IMR-90 (cell line): Measurements from ENCODE around the gene DSTYK. TPM values are rescaled to one million over a fixed set of nuclear protein-coding genes. Genes with fewer than 3 reads are reported as not detected.

Source experiments
- ATAC-seq: fragments of 200-7000 bp; cut with Tn5 transposase; 2 replicates; pipeline ENCODE4 v1.9.1; 2020; ENCODE audit warnings: low read depth, mild to moderate bottlenecking, moderate library complexity
- BruUV-seq: library from RNA; stranded (reverse); fragments of 400-500 nt; replicated peaks from 2 replicates; lab custom pipeline; 2021; lab: Mats Ljungman, UMichigan
- CTCF ChIA-PET: fragments of 300-600 bp; formaldehyde crosslinking; extraction: SDS; loops from one replicate; lab custom pipeline; 2021; ENCODE audit warnings: antibody characterized with exemption; lab: Yijun Ruan, JAX
- POLR2A ChIA-PET: fragments of 300-600 bp; sonication (Branson Sonifier 250); formaldehyde crosslinking; loops from one replicate; lab custom pipeline; 2022; ENCODE audit warnings: antibody characterized with exemption; ENCODE audit not compliant: unreplicated experiment; lab: Charles Lee
- DNase-seq: peaks from one replicate; pipeline ENCODE4 v3.0.0; 2013
- H2AFZ ChIP-seq: replicated peaks from 2 replicates; pipeline ENCODE3; 2013; ENCODE audit warnings: low read length, mild to moderate bottlenecking; ENCODE audit not compliant: poor library complexity
- H2AK5ac ChIP-seq: 2 replicates; pipeline ENCODE4 v1.6.1; 2013; ENCODE audit warnings: low read depth, low read length, inconsistent platforms
- H2AK9ac ChIP-seq: replicated peaks from 2 replicates; pipeline ENCODE3; 2013; ENCODE audit warnings: mild to moderate bottlenecking, low read depth, low read length, moderate library complexity; ENCODE audit not compliant: poor library complexity
- H2BK120ac ChIP-seq: 2 replicates; pipeline ENCODE4 v1.6.1; 2013; ENCODE audit warnings: low read depth, low read length, inconsistent platforms
- H2BK15ac ChIP-seq: 3 replicates; pipeline ENCODE4 v1.6.1; 2013; ENCODE audit warnings: low read depth, low read length, inconsistent platforms
- H2BK20ac ChIP-seq: 2 replicates; pipeline ENCODE4 v1.6.1; 2013; ENCODE audit warnings: low read depth, mild to moderate bottlenecking, inconsistent platforms, low read length, moderate library complexity
- H2BK5ac ChIP-seq: 2 replicates; pipeline ENCODE4 v1.6.1; 2013; ENCODE audit warnings: mild to moderate bottlenecking, low read depth, low read length, inconsistent platforms; ENCODE audit not compliant: poor library complexity, severe bottlenecking
- H3K14ac ChIP-seq: replicated peaks from 2 replicates; pipeline ENCODE4 v1.6.1; 2013; ENCODE audit warnings: low read depth, low read length, inconsistent platforms
- H3K18ac ChIP-seq: 2 replicates; pipeline ENCODE4 v1.6.1; 2013; ENCODE audit warnings: low read depth, low read length, control low read depth
- H3K23ac ChIP-seq: 2 replicates; pipeline ENCODE4 v1.6.1; 2013; ENCODE audit warnings: low read depth, low read length, inconsistent platforms
- H3K27ac ChIP-seq: 2 replicates; pipeline ENCODE4 v1.5.1; 2013; ENCODE audit warnings: mild to moderate bottlenecking, control low read depth, low read length; ENCODE audit not compliant: insufficient read depth
- H3K27me3 ChIP-seq: 2 replicates; pipeline ENCODE4 v1.6.1; 2013; ENCODE audit warnings: low read length; ENCODE audit not compliant: control insufficient read depth, insufficient read depth
- H3K36me3 ChIP-seq: 2 replicates; pipeline ENCODE4 v1.6.1; 2013; ENCODE audit warnings: low read length, mixed read lengths; ENCODE audit not compliant: control insufficient read depth, insufficient read depth
- H3K4ac ChIP-seq: 2 replicates; pipeline ENCODE4 v1.6.1; 2013; ENCODE audit warnings: low read depth, low read length, inconsistent platforms
- H3K4me1 ChIP-seq: 2 replicates; pipeline ENCODE4 v1.6.1; 2013; ENCODE audit warnings: low read length, mixed read lengths; ENCODE audit not compliant: control insufficient read depth, insufficient read depth
- H3K4me2 ChIP-seq: 2 replicates; pipeline ENCODE4 v1.6.1; 2013; ENCODE audit warnings: low read depth, mild to moderate bottlenecking, control low read depth, low read length, moderate library complexity
- H3K4me3 ChIP-seq: 2 replicates; pipeline ENCODE4 v1.5.1; 2013; ENCODE audit warnings: low read depth, mild to moderate bottlenecking, control low read depth, low read length, moderate library complexity; ENCODE audit not compliant: insufficient read depth
- H3K56ac ChIP-seq: 2 replicates; pipeline ENCODE4 v1.6.1; 2013; ENCODE audit warnings: low read length, inconsistent platforms; ENCODE audit not compliant: insufficient read depth; ENCODE audit errors: extremely low read depth
- H3K79me1 ChIP-seq, 2 experiments: 2 replicates each; pipeline ENCODE4 v1.6.1; 2013; ENCODE audit warnings: low read length in 2 of 2, inconsistent platforms in 1 of 2, low read depth in 1 of 2
- H3K9ac ChIP-seq: 2 replicates; pipeline ENCODE4 v1.6.1; 2013; ENCODE audit warnings: low read depth, low read length, control low read depth
- H3K9me1 ChIP-seq: 2 replicates; pipeline ENCODE4 v1.6.1; 2013; ENCODE audit warnings: low read length, inconsistent platforms; ENCODE audit not compliant: insufficient read depth
- H3K9me3 ChIP-seq: 2 replicates; pipeline ENCODE4 v1.6.1; 2013; ENCODE audit warnings: low read length; ENCODE audit not compliant: control insufficient read depth, insufficient read depth
- H4K20me1 ChIP-seq: 2 replicates; pipeline ENCODE4 v1.6.1; 2013; ENCODE audit warnings: low read length, inconsistent platforms; ENCODE audit not compliant: insufficient read depth
- H4K5ac ChIP-seq: 2 replicates; pipeline ENCODE4 v1.6.1; 2013; ENCODE audit warnings: mild to moderate bottlenecking, low read depth, low read length, control low read depth
- H4K8ac ChIP-seq, 2 experiments: 2 replicates each; pipeline ENCODE4 v1.6.1; 2013; ENCODE audit warnings: low read depth in 2 of 2, low read length in 2 of 2, control low read depth in 1 of 2, inconsistent platforms in 1 of 2
- H4K91ac ChIP-seq: 2 replicates; pipeline ENCODE4 v1.6.1; 2013; ENCODE audit warnings: low read depth, low read length, inconsistent platforms; ENCODE audit not compliant: insufficient read depth
- BHLHE40 ChIP-seq: fragments of 150-350 bp; IDR thresholded peaks from 2 replicates; pipeline ENCODE4 v1.6.1; 2016; ENCODE audit warnings: mild to moderate bottlenecking, low read depth, low read length
- CEBPB ChIP-seq: IDR thresholded peaks from 2 replicates; pipeline ENCODE4 v1.6.1; 2012; ENCODE audit warnings: low read depth, low read length, improper control_type of control experiment
- WGBS, 2 experiments: methylation state at CpG; one replicate each; pipeline versions ENCODE4 v1.1.5 to v1.1.7; 2013; ENCODE audit warnings: missing lambda C conversion rate in 2 of 2; ENCODE audit not compliant: insufficient read length in 1 of 2; ENCODE audit errors: extremely low coverage in 2 of 2; 5-methylcytosine and 5-hydroxymethylcytosine counted together
- dilution Hi-C: fragments of 300-500 bp; cut with HindIII; formaldehyde crosslinking; loops from one replicate; pipeline ENCODE4 v1.14.3; 2018; ENCODE audit warnings: low sequenced_read_pairs; ENCODE audit not compliant: unreplicated experiment
- in situ Hi-C: fragments of 300-500 bp; cut with MboI; formaldehyde crosslinking; loops from 3 replicates; pipeline ENCODE4 v1.14.3; 2019; ENCODE audit warnings: low sequenced_read_pairs, inconsistent platforms, mixed read lengths
- intact Hi-C: fragments of 100-400 bp; cut with micrococcal nuclease; formaldehyde crosslinking; loops from 2 replicates; pipeline ENCODE4 v1.10.0; 2022
- polyA plus RNA-seq, 3 experiments: library from polyadenylated mRNA; depleted of rRNA; stranded (reverse); fragments of >200 nt; gene quantifications; 2 replicates each; pipeline ENCODE4 v1.2.3, GENCODE V29; 2012; ENCODE audit warnings: low replicate concordance in 1 of 3
- total RNA-seq: library from RNA; depleted of rRNA; stranded (reverse); fragments of >200 nt; gene quantifications from 2 replicates; pipeline ENCODE4 v1.2.3, GENCODE V29; 2012

DSTYK gene
- total and polyA plus RNA-seq, 2 of the 4 experiments (the other 2 are of a cell fraction): 8.0 to 18.3 TPM

DNA sequence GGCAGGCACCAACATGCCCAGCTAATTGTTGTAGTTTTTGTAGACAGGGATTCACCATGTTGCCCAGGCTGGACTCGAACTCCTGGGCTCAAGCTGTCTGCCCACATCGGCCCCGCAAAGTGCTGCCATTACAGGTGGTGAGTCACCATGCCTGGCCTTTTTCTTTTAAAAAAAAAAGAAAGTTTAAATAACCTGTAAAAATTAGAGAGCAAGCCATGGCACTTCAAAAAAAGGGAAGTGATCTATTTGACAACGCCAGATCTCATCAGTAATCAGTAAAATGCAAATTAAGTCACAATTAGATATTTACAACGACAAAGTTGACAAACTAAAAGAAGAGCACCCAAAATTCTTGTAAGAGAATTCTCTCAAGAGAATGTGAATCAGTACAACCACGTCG lies 86.8 kb downstream of the DSTYK start:
- Histone ChIP-seq H3K9me3 (no peaks in the 10 kb centered on the region), H2BK15ac (no peak overlapping the region), H2BK20ac (no peak overlapping the region), H4K5ac (no peak overlapping the region), H3K4me3 (no peak overlapping the region), H3K18ac (no peak overlapping the region), H4K8ac (no peak overlapping the region), H2BK120ac (no peak overlapping the region), H2AFZ (no peak overlapping the region), H3K4me2 (no peak overlapping the region), H3K27me3 (no peaks in the 10 kb centered on the region), H2AK5ac (no peak overlapping the region), H3K79me1 (peaks cover 8 to 19% of the 10 kb centered on the region in 2 experiments; a peak in 3 of 4 replicates), H3K9ac (no peak overlapping the region), H3K27ac (no peak overlapping the region), H3K14ac (no peak overlapping the region), H3K9me1 (no peaks in the 10 kb centered on the region), H4K20me1 (no peaks in the 10 kb centered on the region), H3K4ac (no peak overlapping the region), H3K56ac (no peak overlapping the region), H3K23ac (no peak overlapping the region), H2BK5ac (no peak overlapping the region), H3K4me1 (peaks cover 2% of the 10 kb centered on the region; the same call in 1 of the 2 replicates), H4K91ac (no peak overlapping the region), H2AK9ac (no peak overlapping the region), H3K36me3 (no peaks in the 10 kb centered on the region)
- no peak for DNase-seq
- WGBS, 2 experiments: no CpG with 5 or more reads among the region's 7 CpGs
- intact Hi-C loops (no loop called here), dilution Hi-C loops (no loop called here), in situ Hi-C loops (no loop called here)
- POLR2A ChIA-PET: no interaction called here
- CTCF ChIA-PET: interaction anchor here (0.6 kb wide), 1 partner anchor 129 kb away, joined by 4 read pairs; no protein-coding TSS in a partner anchor
- BruUV-seq: no TSS peak
- ATAC-seq: no peak
- no peak for TF ChIP-seq CEBPB
- TF ChIP-seq BHLHE40: no peak
